ENCODE results near the gene TMEM11. TPM values are rescaled to one million over a fixed set of nuclear protein-coding genes. Genes with fewer than 3 reads are reported as not detected.
"Not testable (repeated sequence)": the region's sequence is repeated elsewhere in the genome, so short reads cannot be mapped to it uniquely, and the experiment has no call there.

TMEM11 gene
- total RNA-seq, 2 experiments from 2014 or later, result 26.8 to 34.0 TPM

GRCh38 chr17:21194703-21195102 is 19.3 kb downstream of the TMEM11 start:
- no peaks in the 10 kb centered on the region for H3K9me2 ChIP-seq (ENCODE audit: insufficient read depth, low read length)
- no peak overlapping the region for H3K27ac ChIP-seq (ENCODE audit: low read depth, low read length, poor library complexity, severe bottlenecking)
- no peaks in the 10 kb centered on the region for H3K4me1 ChIP-seq (ENCODE audit: insufficient read depth, low read length, poor library complexity, severe bottlenecking)
- no peak for DNase-seq (ENCODE audit: low spot score)
- H3K4me2 ChIP-seq (ENCODE audit: low read length), result no peak overlapping the region
- BruUV-seq (replicated peaks), result no TSS peak
- POLR2A ChIA-PET, result interaction anchor here (0.7 kb wide), 1 partner anchor 25 kb away, joined by 4 read pairs; no protein-coding TSS in a partner anchor
- H3K4me3 ChIP-seq (ENCODE audit: low read depth, low read length, poor library complexity, severe bottlenecking), result no peak overlapping the region
- no peak overlapping the region for H2AFZ ChIP-seq (ENCODE audit: low read length)
- TF ChIP-seq EZH2phosphoT487 (IDR thresholded peaks at IDR 0.05; ENCODE audit: borderline replicate concordance, low read depth, low read length), result no peak
- no peak for TF ChIP-seq CTCF (conservative IDR thresholded peaks at IDR 0.05; ENCODE audit: low read length)
- H4K20me1 ChIP-seq (ENCODE audit: insufficient read depth, low read length), result no peaks in the 10 kb centered on the region; the same call in 1 of the 2 replicates
- H3K36me3 ChIP-seq (ENCODE audit: insufficient read depth, low read length), result peaks cover 37% of the 10 kb centered on the region
- intact Hi-C loops (cut with micrococcal nuclease; ENCODE audit: unreplicated experiment), result no loop called here
- CTCF ChIA-PET (ENCODE audit: unreplicated experiment), result no interaction called here
- no peaks in the 10 kb centered on the region for H3K9me3 ChIP-seq (ENCODE audit: low read length)
- peaks cover 6% of the 10 kb centered on the region; the same call in 1 of the 2 replicates for H3K79me2 ChIP-seq (ENCODE audit: insufficient read depth, low read depth, low read length)

DNA sequence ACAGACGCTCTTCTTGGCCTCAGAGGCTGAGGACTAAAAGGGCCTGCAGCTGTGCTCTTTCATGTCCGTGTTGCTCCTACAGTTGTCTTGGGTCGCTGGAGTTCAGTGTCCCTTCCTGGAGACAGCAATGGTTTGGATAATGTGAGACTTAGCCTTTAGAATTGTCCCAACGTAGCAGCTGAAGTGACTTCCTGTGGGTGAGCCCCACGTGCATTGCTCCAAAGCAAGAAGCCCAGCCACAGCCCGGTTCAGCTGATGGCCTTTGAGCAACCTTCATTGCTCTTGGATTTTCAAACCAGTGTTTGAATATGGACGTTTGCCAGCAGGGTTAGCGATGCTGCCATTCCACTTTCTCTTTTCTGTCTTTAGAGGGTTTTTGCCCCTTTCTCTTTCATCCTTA is 19.7 kb downstream of the TMEM11 start:
- Histone ChIP-seq H3K36me3 (ENCODE audit: insufficient read depth, low read length) (peaks cover 33% of the 10 kb centered on the region), H3K4me1 (ENCODE audit: insufficient read depth, low read length, poor library complexity, severe bottlenecking) (no peaks in the 10 kb centered on the region), H3K9me2 (ENCODE audit: insufficient read depth, low read length) (no peaks in the 10 kb centered on the region), H3K4me3 (ENCODE audit: low read depth, low read length, poor library complexity, severe bottlenecking) (no peak overlapping the region), H3K79me2 (ENCODE audit: insufficient read depth, low read depth, low read length) (peaks cover 1% of the 10 kb centered on the region; the same call in 1 of the 2 replicates), H2AFZ (ENCODE audit: low read length) (no peak overlapping the region), H4K20me1 (ENCODE audit: insufficient read depth, low read length) (no peaks in the 10 kb centered on the region; the same call in 1 of the 2 replicates), H3K4me2 (ENCODE audit: low read length) (no peak overlapping the region), H3K27ac (ENCODE audit: low read depth, low read length, poor library complexity, severe bottlenecking) (no peak overlapping the region), H3K9me3 (ENCODE audit: low read length) (no peaks in the 10 kb centered on the region)
- intact Hi-C loops (cut with micrococcal nuclease; ENCODE audit: unreplicated experiment), result no loop called here
- ChIA-PET POLR2A (interaction anchor here (0.6 to 0.7 kb wide), 2 partner anchors 10 to 24 kb away, joined by 4 to 5 read pairs; no protein-coding TSS in a partner anchor), CTCF (ENCODE audit: unreplicated experiment) (no interaction called here)
- BruUV-seq (replicated peaks), result no TSS peak
- TF ChIP-seq EZH2phosphoT487 (IDR thresholded peaks at IDR 0.05; ENCODE audit: borderline replicate concordance, low read depth, low read length) (no peak), CTCF (conservative IDR thresholded peaks at IDR 0.05; ENCODE audit: low read length) (no peak)
- no peak for DNase-seq (ENCODE audit: low spot score)

DNA sequence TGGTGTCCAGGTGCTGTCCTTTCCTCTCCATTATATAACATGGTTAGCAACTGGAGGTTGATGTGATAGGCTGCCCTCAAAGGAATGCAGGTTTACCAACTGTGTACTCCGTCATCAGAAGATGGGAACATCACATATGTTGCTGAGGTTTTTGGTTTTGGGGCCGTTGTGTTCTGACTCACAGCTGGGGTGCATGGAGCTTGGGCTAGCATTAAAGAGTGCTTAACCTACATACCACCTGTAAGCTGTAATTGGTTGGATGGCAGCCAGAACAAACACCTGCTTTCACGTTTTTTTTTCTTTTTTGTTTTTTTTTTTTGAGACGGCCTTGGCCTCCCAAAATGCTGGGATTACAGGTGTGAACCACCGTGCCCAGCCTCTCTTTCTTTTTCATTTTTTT is 20.9 kb downstream of the TMEM11 start:
- CTCF ChIA-PET (ENCODE audit: unreplicated experiment), result no interaction called here

GRCh38 chr17:21192414-21192813 is 21.5 kb downstream of the TMEM11 start:
- DNase-seq (ENCODE audit: low spot score); H2AFZ ChIP-seq (ENCODE audit: low read length); BruUV-seq (replicated peaks); H3K4me2 ChIP-seq (ENCODE audit: low read length); H3K9me2 ChIP-seq (ENCODE audit: insufficient read depth, low read length); intact Hi-C loops (cut with micrococcal nuclease; ENCODE audit: unreplicated experiment); H3K4me1 ChIP-seq (ENCODE audit: insufficient read depth, low read length, poor library complexity, severe bottlenecking); CTCF ChIA-PET (ENCODE audit: unreplicated experiment); H4K20me1 ChIP-seq (ENCODE audit: insufficient read depth, low read length); H3K9me3 ChIP-seq (ENCODE audit: low read length); H3K4me3 ChIP-seq (ENCODE audit: low read depth, low read length, poor library complexity, severe bottlenecking); H3K79me2 ChIP-seq (ENCODE audit: insufficient read depth, low read depth, low read length); H3K27ac ChIP-seq (ENCODE audit: low read depth, low read length, poor library complexity, severe bottlenecking): not testable (repeated sequence)
- POLR2A ChIA-PET, result interaction anchor here (0.7 to 1.0 kb wide), 2 partner anchors 20 to 71 kb away, joined by 3 to 4 read pairs; no protein-coding TSS in a partner anchor
- H3K36me3 ChIP-seq (ENCODE audit: insufficient read depth, low read length), result peaks cover 18% of the 10 kb centered on the region

More for the DNA sequence above, 20.9 kb downstream of the TMEM11 start:
- H3K4me2 ChIP-seq (ENCODE audit: low read length), result no peak overlapping the region
- no TSS peak for BruUV-seq (replicated peaks)
- peaks cover 24% of the 10 kb centered on the region for H3K36me3 ChIP-seq (ENCODE audit: insufficient read depth, low read length)
- no peak overlapping the region for H2AFZ ChIP-seq (ENCODE audit: low read length)
- no peaks in the 10 kb centered on the region for H3K79me2 ChIP-seq (ENCODE audit: insufficient read depth, low read depth, low read length)
- no peak for TF ChIP-seq CTCF (conservative IDR thresholded peaks at IDR 0.05; ENCODE audit: low read length)
- no peak for TF ChIP-seq EZH2phosphoT487 (IDR thresholded peaks at IDR 0.05; ENCODE audit: borderline replicate concordance, low read depth, low read length)
- H4K20me1 ChIP-seq (ENCODE audit: insufficient read depth, low read length), result no peaks in the 10 kb centered on the region; the same call in 1 of the 2 replicates
- DNase-seq (ENCODE audit: low spot score), result no peak
- no peaks in the 10 kb centered on the region for H3K4me1 ChIP-seq (ENCODE audit: insufficient read depth, low read length, poor library complexity, severe bottlenecking)
- H3K9me3 ChIP-seq (ENCODE audit: low read length), result no peaks in the 10 kb centered on the region
- H3K27ac ChIP-seq (ENCODE audit: low read depth, low read length, poor library complexity, severe bottlenecking), result no peak overlapping the region
- no peaks in the 10 kb centered on the region for H3K9me2 ChIP-seq (ENCODE audit: insufficient read depth, low read length)
- intact Hi-C loops (cut with micrococcal nuclease; ENCODE audit: unreplicated experiment), result no loop called here
- POLR2A ChIA-PET, result interaction anchor here (0.8 kb wide), 1 partner anchor 19 kb away, joined by 3 read pairs; no protein-coding TSS in a partner anchor
- no peak overlapping the region for H3K4me3 ChIP-seq (ENCODE audit: low read depth, low read length, poor library complexity, severe bottlenecking)
